GM12891 (cell line): Measurements from ENCODE around the gene DIP2B.

ENCODE experiments used
- POLR2A ChIP-seq: IDR thresholded peaks from 2 replicates; pipeline ENCODE4 v1.6.1; 2011; ENCODE audit warnings: low read depth, low read length, control low read depth
- POLR2AphosphoS5 ChIP-seq: IDR thresholded peaks from 2 replicates; pipeline ENCODE4 v1.6.1; 2011; ENCODE audit warnings: low read depth, low read length, control low read depth
- POU2F2 ChIP-seq: IDR thresholded peaks from 2 replicates; pipeline ENCODE4 v1.6.1; 2011; ENCODE audit warnings: low read depth, mild to moderate bottlenecking, control low read depth, low read length, moderate library complexity
- TAF1 ChIP-seq: IDR thresholded peaks from 2 replicates; pipeline ENCODE4 v1.6.1; 2011; ENCODE audit warnings: low read depth, low read length, control low read depth

DNA sequence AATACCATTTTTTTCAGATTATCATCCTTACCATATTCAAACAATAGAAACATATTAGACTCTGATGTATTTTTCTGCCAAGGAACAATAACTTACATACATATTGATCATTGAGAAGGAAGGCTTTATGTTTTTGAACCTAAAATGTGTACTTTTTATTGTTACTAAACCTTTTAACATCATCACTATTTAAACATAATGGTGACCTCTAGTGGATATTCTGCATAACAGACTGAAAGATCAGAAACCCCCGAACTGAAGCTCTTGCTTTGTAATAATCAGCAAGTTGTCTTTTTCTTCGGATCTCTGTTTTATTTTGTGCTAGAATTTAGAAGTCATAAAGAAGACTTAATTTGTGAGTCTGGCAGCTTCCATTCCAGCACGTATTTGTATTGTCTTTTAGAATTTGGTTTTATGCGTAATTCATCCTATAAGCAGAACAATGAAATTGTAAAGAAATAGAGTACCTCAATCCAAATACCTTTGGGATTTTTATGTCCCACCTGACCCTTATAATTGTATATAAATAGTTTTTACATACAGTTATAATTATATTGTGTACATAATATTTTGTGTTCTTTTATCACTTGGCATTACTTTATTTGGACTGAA is 133.2 kb downstream of the DIP2B start:
- TF ChIP-seq POLR2A: no peak
- no peak for TF ChIP-seq POLR2AphosphoS5
- no peak for TF ChIP-seq TAF1
- no peak for TF ChIP-seq POU2F2
